Adrenal gland (tissue), 5 donors: ENCODE data around the gene MVD.

Experiments
- CTCF ChIP-seq, 6 experiments: fragments of 450-650 bp in 4 of 6; fragments of 200-600 bp in 2 of 6; sonication (generic) in 1 of 6; IDR thresholded peaks; 1 replicate in 5 of 6; 2 replicates in 1 of 6; pipeline versions ENCODE4 v1.5.1 to v1.8.0; 2016 to 2021; ENCODE audit warnings: antibody characterized with exemption in 6 of 6, mild to moderate bottlenecking in 2 of 6, moderate library complexity in 1 of 6
- POLR2A ChIP-seq, 2 donors: fragments of 450-650 bp; IDR thresholded peaks; one replicate each; pipeline ENCODE4 v1.6.1; 2017; ENCODE audit warnings: antibody characterized with exemption in 2 of 2, mild to moderate bottlenecking in 2 of 2, moderate library complexity in 1 of 2
- donor health status: DM: no; HTN: no; CAD: no.

DNA sequence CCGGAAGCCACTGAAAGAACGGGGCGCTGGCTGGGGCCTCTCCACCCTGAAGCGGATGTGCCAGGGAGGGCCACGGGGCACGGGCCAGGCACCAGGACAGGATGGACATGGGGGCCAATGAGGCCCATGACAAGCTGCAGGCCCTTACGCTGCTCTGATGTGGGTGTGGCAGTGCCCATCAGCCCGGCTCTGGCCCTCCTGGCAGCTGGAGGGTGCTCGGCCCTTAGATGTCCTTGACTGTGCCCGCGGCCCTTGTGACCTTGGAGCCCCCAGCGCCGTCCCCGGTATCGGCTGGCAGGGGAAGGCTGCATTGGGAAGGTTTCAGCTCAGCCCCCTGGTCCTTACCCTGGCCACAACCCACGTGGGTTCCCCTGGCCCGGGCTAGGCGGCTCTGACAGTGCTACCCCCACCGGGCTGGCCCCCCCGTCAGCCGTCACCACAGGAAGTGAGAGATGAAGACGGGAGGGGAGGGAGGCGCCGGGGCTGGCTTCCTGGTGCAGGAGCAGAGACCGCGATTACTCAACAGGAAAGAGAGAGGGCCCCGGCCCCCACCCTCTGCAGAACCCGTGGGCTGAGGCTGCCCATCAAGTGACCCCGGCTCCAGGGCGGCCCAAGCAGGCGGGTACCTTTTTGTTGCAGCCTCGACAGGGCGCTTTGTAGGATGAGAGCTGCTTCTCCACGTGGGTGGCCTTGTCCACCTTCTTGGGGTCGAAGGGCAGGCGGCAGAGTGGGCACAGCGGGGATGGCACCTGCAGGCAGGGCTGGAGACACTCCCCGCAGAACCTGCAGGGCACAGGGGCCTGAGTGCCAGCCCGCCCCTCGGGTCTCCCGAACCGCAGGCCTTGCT, 38.0 kb upstream of the MVD start:
- TF ChIP-seq CTCF (IDR thresholded peaks at IDR 0.05), result no peak
- TF ChIP-seq POLR2A (IDR thresholded peaks at IDR 0.05), result no peak
